Measurements from ENCODE around the gene DENR.
A peak's percentile ranks its signal among the peaks of the same experiment; 100 is the strongest.
"Not testable (repeated sequence)": the region's sequence is repeated elsewhere in the genome, so short reads cannot be mapped to it uniquely, and the experiment has no call there.

The DENR gene

DNA sequence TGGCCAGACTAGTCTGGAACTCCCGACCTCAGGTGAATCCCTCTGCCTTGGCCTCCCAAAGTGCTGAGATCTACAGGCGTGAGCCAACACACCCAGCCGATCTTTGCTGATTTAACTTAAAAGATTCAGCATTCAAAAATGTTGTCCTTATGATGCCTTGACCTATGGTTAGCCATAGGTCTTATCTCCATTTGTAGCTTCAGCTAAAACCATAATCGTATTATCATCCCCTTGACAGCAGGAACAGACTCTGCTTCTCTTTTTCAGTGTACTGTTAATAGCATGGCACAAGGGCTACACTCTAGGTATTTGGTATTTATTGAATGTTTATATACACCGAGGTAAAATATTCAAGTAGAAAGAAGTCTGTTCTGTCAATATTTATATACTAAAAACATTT lies 37.0 kb downstream of the DENR start:
- no peak for DNase-seq (ENCODE audit: low spot score)
- TF ChIP-seq, protein P1, sequence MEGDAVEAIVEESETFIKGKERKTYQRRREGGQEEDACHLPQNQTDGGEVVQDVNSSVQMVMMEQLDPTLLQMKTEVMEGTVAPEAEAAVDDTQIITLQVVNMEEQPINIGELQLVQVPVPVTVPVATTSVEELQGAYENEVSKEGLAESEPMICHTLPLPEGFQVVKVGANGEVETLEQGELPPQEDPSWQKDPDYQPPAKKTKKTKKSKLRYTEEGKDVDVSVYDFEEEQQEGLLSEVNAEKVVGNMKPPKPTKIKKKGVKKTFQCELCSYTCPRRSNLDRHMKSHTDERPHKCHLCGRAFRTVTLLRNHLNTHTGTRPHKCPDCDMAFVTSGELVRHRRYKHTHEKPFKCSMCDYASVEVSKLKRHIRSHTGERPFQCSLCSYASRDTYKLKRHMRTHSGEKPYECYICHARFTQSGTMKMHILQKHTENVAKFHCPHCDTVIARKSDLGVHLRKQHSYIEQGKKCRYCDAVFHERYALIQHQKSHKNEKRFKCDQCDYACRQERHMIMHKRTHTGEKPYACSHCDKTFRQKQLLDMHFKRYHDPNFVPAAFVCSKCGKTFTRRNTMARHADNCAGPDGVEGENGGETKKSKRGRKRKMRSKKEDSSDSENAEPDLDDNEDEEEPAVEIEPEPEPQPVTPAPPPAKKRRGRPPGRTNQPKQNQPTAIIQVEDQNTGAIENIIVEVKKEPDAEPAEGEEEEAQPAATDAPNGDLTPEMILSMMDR (IDR thresholded peaks at IDR 0.05; ENCODE audit: borderline replicate concordance, control extremely low read depth, extremely low read depth, insufficient read depth, missing control alignments): no peak
- in situ Hi-C loops (cut with MboI; ENCODE audit: low sequenced_read_pairs, unreplicated experiment): no loop called here

DNA sequence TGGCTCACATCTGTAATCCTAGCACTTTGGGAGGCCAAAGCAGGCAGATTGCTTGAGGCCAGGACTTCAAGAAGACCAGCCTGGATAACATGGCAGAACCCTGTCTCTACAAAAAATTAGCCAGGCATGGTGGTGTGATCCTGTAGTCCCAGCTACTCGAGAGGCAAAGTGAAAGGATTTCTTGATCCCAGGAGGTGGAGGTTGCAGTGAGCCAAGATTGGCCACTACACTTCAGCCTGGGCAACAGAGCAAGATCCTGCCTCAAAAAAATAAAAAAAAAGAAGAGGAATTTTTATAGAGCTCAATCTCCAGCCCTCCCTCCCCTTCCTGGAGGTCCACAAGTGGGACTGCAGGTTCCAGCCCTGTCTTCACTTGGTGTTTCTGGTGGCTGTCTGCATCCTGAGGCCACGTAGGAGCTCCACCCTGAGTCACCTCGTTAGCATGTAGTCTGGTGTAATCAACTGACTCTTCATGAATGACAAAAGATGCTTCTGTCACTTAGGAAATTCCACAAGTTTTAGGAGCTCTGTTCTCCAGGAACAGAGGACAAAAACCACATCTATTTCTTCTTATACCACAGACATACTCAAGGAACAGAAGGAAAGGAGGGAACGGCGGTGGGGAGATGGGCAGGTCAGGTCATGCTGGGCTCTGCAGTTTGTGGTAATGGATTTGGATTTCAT lies 37.9 kb downstream of the DENR start:
- TF ChIP-seq, protein P1 (IDR thresholded peaks at IDR 0.05; ENCODE audit: borderline replicate concordance, control extremely low read depth, extremely low read depth, insufficient read depth, missing control alignments): no peak
- no peak for DNase-seq (ENCODE audit: low spot score)
- in situ Hi-C loops (cut with MboI; ENCODE audit: low sequenced_read_pairs, unreplicated experiment): no loop called here

DNA sequence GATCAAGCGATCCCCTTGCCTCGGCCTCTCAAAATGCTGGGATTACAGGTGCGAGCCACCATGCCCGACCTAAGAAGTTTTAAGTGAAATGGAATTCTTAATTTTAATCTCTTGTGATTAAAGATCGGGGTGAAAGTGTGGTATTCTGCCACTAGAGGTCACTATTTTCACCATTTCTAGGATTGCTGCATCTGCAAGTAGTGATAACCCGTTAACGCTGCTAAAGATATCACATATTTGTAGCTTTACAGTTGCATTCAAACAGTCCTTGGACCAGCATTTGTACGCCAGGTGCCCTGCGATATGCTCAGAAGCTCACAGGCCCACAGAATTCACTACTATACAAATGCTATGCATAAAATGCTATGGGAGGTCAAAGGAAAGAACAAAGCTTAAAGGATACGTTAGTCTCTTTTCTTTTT lies 41.1 kb downstream of the DENR start:
- peak; percentile 74 for DNase-seq (ENCODE audit: low spot score)
- in situ Hi-C loops (cut with MboI; ENCODE audit: low sequenced_read_pairs, unreplicated experiment): no loop called here
- TF ChIP-seq, protein P1 (IDR thresholded peaks at IDR 0.05; ENCODE audit: borderline replicate concordance, control extremely low read depth, extremely low read depth, insufficient read depth, missing control alignments): peak; percentile 45

DNA sequence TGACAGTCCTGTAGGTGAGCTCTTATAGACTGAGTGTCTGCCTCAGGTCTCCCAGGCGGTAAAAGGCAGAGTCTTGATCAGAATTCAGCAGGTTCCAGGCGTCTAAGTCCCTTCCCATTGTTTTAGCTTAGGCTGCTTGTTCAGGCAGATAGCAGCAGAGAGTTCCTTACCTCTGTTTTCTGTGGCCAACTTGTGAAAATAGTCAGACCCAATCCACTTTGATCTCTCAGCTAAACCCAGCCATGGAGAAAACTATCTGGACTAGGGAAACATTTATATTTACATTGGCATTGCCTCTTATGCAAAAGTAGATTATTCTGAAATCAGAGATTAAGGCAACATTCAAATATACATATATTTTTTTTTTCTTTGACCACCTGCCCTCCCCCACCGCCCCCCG lies 43.2 kb downstream of the DENR start:
- DNase-seq (ENCODE audit: low spot score): no peak
- TF ChIP-seq, protein P1 (IDR thresholded peaks at IDR 0.05; ENCODE audit: borderline replicate concordance, control extremely low read depth, extremely low read depth, insufficient read depth, missing control alignments): no peak
- in situ Hi-C loops (cut with MboI; ENCODE audit: low sequenced_read_pairs, unreplicated experiment): no loop called here

DNA sequence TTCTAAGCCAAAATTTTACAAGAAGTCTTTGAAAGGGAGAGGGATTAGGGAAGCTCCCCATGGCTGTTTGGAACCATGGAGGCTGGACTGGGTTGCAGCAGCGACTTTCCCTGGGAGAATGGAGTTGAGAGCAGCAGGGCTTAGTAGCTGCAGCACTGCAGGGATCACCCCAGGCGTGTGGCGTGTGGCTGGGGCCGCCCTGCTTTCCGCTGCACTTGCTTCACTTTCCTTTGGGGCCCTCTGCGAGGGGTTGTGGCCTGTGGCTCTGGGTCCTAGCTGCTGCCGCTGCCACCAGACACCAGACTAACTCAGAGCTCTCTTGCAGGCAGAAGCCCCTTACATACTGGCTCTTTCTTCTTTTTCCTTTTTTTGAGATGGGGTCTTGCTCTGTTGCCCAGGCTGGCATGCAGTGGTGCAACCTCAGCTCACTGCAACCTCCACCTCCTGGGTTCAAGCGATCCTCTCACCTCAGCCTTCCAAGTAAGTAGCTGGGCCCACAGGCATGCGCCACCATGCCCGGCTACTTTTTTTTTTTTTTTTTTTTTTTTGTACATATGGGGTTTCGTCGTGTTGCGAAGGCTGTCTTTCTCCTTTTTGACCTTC lies 47.1 kb downstream of the DENR start:
- TF ChIP-seq, protein P1 (IDR thresholded peaks at IDR 0.05; ENCODE audit: borderline replicate concordance, control extremely low read depth, extremely low read depth, insufficient read depth, missing control alignments): no peak
- DNase-seq (ENCODE audit: low spot score): no peak
- in situ Hi-C loops (cut with MboI; ENCODE audit: low sequenced_read_pairs, unreplicated experiment): no loop called here

DNA sequence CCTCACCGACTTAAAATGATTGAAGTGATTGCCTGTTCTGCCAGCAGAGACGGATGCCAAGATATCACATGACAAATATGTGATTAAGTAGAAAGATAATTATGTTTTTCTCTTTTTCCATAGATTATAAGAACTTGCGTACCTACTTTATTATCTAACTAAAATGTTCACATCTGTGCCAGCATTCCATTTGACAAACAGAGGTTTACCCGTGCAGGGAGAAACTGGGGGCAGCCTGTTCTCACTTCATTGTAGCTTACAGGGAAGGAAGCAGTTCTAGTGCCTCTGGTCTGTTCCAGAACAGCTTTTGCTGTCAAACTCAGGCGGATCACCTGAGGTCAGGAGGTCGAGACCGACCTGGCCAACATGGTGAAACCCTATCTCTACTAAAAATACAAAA lies 51.3 kb downstream of the DENR start:
- no peak for DNase-seq (ENCODE audit: low spot score)
- in situ Hi-C loops (cut with MboI; ENCODE audit: low sequenced_read_pairs, unreplicated experiment): no loop called here
- TF ChIP-seq, protein P1 (IDR thresholded peaks at IDR 0.05; ENCODE audit: borderline replicate concordance, control extremely low read depth, extremely low read depth, insufficient read depth, missing control alignments): no peak

DNA sequence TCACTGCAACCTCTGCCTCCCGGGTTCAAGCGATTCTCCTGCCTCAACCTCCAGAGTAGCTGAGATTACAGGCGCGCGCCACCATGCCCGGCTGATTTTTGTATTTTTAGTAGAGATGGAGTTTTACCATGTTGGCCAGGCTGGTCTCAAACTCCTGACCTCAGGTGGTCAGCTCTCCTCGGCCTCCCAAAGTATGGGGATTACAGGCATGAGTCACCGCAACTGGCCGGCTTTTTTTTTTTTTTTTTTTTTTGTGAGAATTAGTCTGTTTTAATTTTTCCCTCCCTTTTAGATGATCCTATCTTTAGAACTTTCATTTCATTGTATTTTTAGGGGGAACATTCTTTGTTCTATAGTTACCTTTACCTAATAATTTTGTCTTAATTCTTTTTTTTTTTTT lies 52.3 kb downstream of the DENR start:
- DNase-seq (ENCODE audit: low spot score): not testable (repeated sequence)

More for the DNA sequence above, 52.3 kb downstream of the DENR start:
- in situ Hi-C loops (cut with MboI; ENCODE audit: low sequenced_read_pairs, unreplicated experiment): not testable (repeated sequence)
